HL-60 (cell line): ENCODE results near the gene LIFR.

ENCODE experiments used
- CTCF ChIP-seq: IDR thresholded peaks from one replicate; pipeline ENCODE4 v1.5.1; 2011; ENCODE audit warnings: low read length, control low read depth, inconsistent platforms; ENCODE audit not compliant: insufficient read depth
- POLR2AphosphoS5 ChIP-seq: IDR thresholded peaks from 2 replicates; pipeline ENCODE4 v1.6.1; 2012; ENCODE audit warnings: low read depth
- REST ChIP-seq: IDR thresholded peaks from 2 replicates; pipeline ENCODE4 v1.6.1; 2012; ENCODE audit warnings: low read depth; ENCODE audit not compliant: insufficient replicate concordance
- SPI1 ChIP-seq: IDR thresholded peaks from 2 replicates; pipeline ENCODE4 v1.6.1; 2012; ENCODE audit warnings: low read depth, mild to moderate bottlenecking, borderline replicate concordance

DNA sequence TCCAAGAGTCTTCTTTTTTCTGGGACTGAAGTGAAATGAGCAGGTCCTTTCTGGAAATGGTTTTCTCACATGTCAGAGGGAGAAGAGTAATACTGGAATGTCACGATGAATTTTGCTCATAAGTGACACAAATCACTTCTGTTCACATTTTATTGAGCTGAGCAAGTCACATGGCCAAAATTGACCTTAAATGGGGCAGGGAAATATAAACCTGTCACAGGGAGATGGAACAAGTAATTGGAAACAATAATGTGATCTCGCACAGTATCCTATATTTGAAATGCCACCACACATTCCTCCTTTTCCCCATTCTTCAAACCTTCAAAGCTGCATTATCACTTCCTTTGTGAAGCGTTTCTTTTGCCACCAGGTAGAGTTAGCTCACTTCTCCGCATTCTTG, 25.2 kb upstream of the LIFR start:
- TF ChIP-seq CTCF (no peak), REST (no peak), POLR2AphosphoS5 (no peak), SPI1 (no peak)
